ENCODE results near the gene SH2D6. TPM values are rescaled to one million over a fixed set of nuclear protein-coding genes. Genes with fewer than 3 reads are reported as not detected.
"Not testable (repeated sequence)": the region's sequence is repeated elsewhere in the genome, so short reads cannot be mapped to it uniquely, and the experiment has no call there.

Gene SH2D6
- total and polyA plus RNA-seq, 8 donors: 0.42 to 1.3 (median 0.80) TPM

- Histone ChIP-seq H3K4me3 (no peak overlapping the region), H3K36me3 (no peaks in the 10 kb centered on the region), H3K4me1 (peaks cover 8 to 82% of the 10 kb centered on the region in 2 donors), H3K9me3 (no peaks in the 10 kb centered on the region), H3K27me3 (no peaks in the 10 kb centered on the region), H3K27ac (peak overlapping the region in 1 of 2 donors; percentile 93)
- intact Hi-C loops (cut with DNase I): loop anchor here in 1 of 2 donors (10.0 kb wide), 1 partner anchor 143 kb away; no protein-coding TSS in a partner anchor
- ATAC-seq: no peak
- DNase-seq: no peak
- no peak for TF ChIP-seq CTCF (IDR thresholded peaks at IDR 0.05)
Measured at GRCh38 chr2:85411405-85411748, 7.1 kb upstream of the SH2D6 start.

GRCh38 chr2:85413592-85414420 lies 4.7 kb upstream of the SH2D6 start:
- peak in 2 of 4 donors; percentile 68 to 90 for DNase-seq
- intact Hi-C loops (cut with DNase I): loop anchor here in 1 of 2 donors (10.0 kb wide), 1 partner anchor 141 kb away; no protein-coding TSS in a partner anchor
- H3K4me3 ChIP-seq: peak overlapping the region; percentile 48 to 52
- no peaks in the 10 kb centered on the region for H3K27me3 ChIP-seq
- H3K9me3 ChIP-seq: no peaks in the 10 kb centered on the region
- peaks cover 11 to 71% of the 10 kb centered on the region in 2 donors for H3K4me1 ChIP-seq
- no peak for TF ChIP-seq CTCF (IDR thresholded peaks at IDR 0.05)
- peak overlapping the region; percentile 24 to 67 for H3K27ac ChIP-seq
- H3K36me3 ChIP-seq: no peaks in the 10 kb centered on the region
- peak; percentile 71 for ATAC-seq

- H3K27me3 ChIP-seq, H3K9me3 ChIP-seq, DNase-seq, H3K36me3 ChIP-seq, ATAC-seq: not testable (repeated sequence)
- Histone ChIP-seq H3K4me1 (peaks cover 17 to 73% of the 10 kb centered on the region in 2 donors), H3K27ac (peak overlapping the region; percentile 24 to 67), H3K4me3 (peak overlapping the region in 1 of 2 donors; percentile 48)
- intact Hi-C loops (cut with DNase I): loop anchor here in 1 of 2 donors (10.0 kb wide), 1 partner anchor 140 kb away; no protein-coding TSS in a partner anchor
Measured at GRCh38 chr2:85414421-85414759, 4.1 kb upstream of the SH2D6 start.

GRCh38 chr2:85414761-85415553 lies 3.6 kb upstream of the SH2D6 start:
- ATAC-seq (peak; percentile 0), DNase-seq (no peak)
- Histone ChIP-seq H3K4me3 (no peak overlapping the region), H3K36me3 (no peaks in the 10 kb centered on the region), H3K27ac (no peak overlapping the region), H3K27me3 (no peaks in the 10 kb centered on the region), H3K4me1 (peaks cover 18 to 77% of the 10 kb centered on the region in 2 donors), H3K9me3 (no peaks in the 10 kb centered on the region)
- intact Hi-C loops (cut with DNase I): loop anchor here in 1 of 2 donors (10.0 kb wide), 1 partner anchor 140 kb away; no protein-coding TSS in a partner anchor
- no peak for TF ChIP-seq CTCF (IDR thresholded peaks at IDR 0.05)

- ATAC-seq (no peak), DNase-seq (no peak)
- TF ChIP-seq CTCF (IDR thresholded peaks at IDR 0.05): no peak
- H3K4me1 ChIP-seq: peaks cover 22 to 77% of the 10 kb centered on the region in 2 donors
- H3K36me3 ChIP-seq: no peaks in the 10 kb centered on the region
- no peaks in the 10 kb centered on the region for H3K27me3 ChIP-seq
- intact Hi-C loops (cut with DNase I): loop anchor here in 1 of 2 donors (10.0 kb wide), 1 partner anchor 139 kb away; no protein-coding TSS in a partner anchor
- peak overlapping the region in 1 of 2 donors; percentile 37 for H3K27ac ChIP-seq
- H3K9me3 ChIP-seq: no peaks in the 10 kb centered on the region
- no peak overlapping the region for H3K4me3 ChIP-seq
Measured at GRCh38 chr2:85415980-85416650, 2.4 kb upstream of the SH2D6 start.

All from left lung (tissue), 10 donors.